K562 (cell line): ENCODE data around the gene CIAPIN1. TPM values are rescaled to one million over a fixed set of nuclear protein-coding genes. Genes with fewer than 3 reads are reported as not detected.

ENCODE experiments used
- MGA ChIP-seq: fragments of 450-650 bp; IDR thresholded peaks from 2 replicates; pipeline ENCODE4 v1.6.1; 2016; ENCODE audit warnings: mild to moderate bottlenecking, moderate library complexity
- polyA plus RNA-seq, 8 experiments: library from polyadenylated mRNA; depleted of rRNA in 4 of 8; stranded (reverse) in 5 of 8; unstranded in 3 of 8; fragments of >200 nt; fragmentation: Nextera tagmentation in 2 of 8; fragmentation: Illumina TruSeq in 1 of 8; extraction: Ambion mirVana in 2 of 8; extraction: Trizol in 1 of 8; gene quantifications; 2 replicates each; pipeline versions ENCODE4 v1.2.1 to v1.2.3, GENCODE V29; 2011 to 2014; ENCODE audit warnings: inconsistent platforms in 1 of 8, missing spikeins in 1 of 8
- total RNA-seq, 7 experiments: library from RNA; depleted of rRNA in 6 of 7; stranded (reverse); fragments of >200 nt in 6 of 7; fragmentation: Illumina TruSeq in 2 of 7; extraction: Trizol in 2 of 7; gene quantifications; 2 replicates each; pipeline versions ENCODE4 v1.2.1 to v1.2.3, GENCODE V29; 2011 to 2021; ENCODE audit warnings: low replicate concordance in 1 of 7

CIAPIN1 gene
- total and polyA plus RNA-seq, 9 of the 15 experiments (the other 6 are each of a cell fraction or from before 2014, with no cell fraction given): 71.8 to 263 (median 95.7) TPM

DNA sequence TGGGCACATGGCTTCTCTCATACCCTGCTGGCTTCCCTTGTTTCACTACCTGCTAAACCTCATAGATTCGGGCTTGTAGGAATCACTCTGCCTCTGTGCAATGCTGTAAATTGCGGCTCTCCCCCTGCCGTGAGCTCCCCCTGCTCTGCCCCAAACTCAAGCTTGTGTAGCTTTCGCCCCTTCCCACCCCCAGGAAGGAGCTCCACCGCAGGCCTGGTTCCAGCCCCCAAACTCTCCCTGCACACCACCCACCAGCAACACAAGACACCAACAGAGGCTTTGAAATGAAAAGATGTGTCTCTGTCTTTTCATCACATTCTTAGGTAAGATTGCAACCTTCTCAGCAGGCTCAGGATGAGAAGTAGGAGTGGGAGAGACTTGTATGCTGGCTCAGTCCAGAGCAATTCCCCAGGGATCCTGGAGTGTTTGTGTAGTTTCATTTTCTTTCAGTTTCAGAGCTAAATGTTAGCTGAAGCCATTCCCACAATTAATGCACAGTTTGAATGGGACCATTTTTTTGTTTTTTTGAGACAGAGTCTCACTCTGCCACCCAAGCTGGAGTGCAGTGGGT lies 60.7 kb downstream of the CIAPIN1 start (continued):
- no peak for TF ChIP-seq MGA
